Stimulated activated CD4-positive, alpha-beta T cell treated with anti-CD3 and anti-CD28 coated beads, TNF-alpha, amount 100 ng/mL, for 4 hours (primary cell): ENCODE data around the gene PODNL1.
"Not testable (repeated sequence)": the region's sequence is repeated elsewhere in the genome, so short reads cannot be mapped to it uniquely, and the experiment has no call there.

ENCODE experiments used
- DNase-seq, 3 experiments: peaks; one replicate each; pipeline ENCODE4 v3.0.0-alpha.2; 2020; ENCODE audit warnings: low read depth in 3 of 3

The PODNL1 gene

GRCh38 chr19:13938301-13939064, at the start of gene PODNL1:
PODNL1 (minus strand) TSS chr19:13938417; CDS start chr19:13938181, 236 bp downstream.
- no peak for DNase-seq

- no peak for DNase-seq
Measured at GRCh38 chr19:13987101-13987890, 49.1 kb upstream of the PODNL1 start.

GRCh38 chr19:13986348-13986904, 48.2 kb upstream of the PODNL1 start:
- peak; percentile 94 to 99 (median 99) for DNase-seq

- no peak for DNase-seq
Measured at GRCh38 chr19:13985771-13986347, 47.6 kb upstream of the PODNL1 start.

GRCh38 chr19:13984875-13985741, 46.9 kb upstream of the PODNL1 start:
- no peak for DNase-seq

- DNase-seq, result no peak
Measured at GRCh38 chr19:13984186-13984585, 46.0 kb upstream of the PODNL1 start.

- no peak for DNase-seq
Measured at GRCh38 chr19:13983213-13983889, 45.1 kb upstream of the PODNL1 start.

- DNase-seq, result no peak
Measured at GRCh38 chr19:13982773-13983172, 44.6 kb upstream of the PODNL1 start.

GRCh38 chr19:13981988-13982501, 43.8 kb upstream of the PODNL1 start:
- no peak for DNase-seq

- no peak for DNase-seq
Measured at GRCh38 chr19:13981467-13981866, 43.2 kb upstream of the PODNL1 start.

GRCh38 chr19:13981021-13981420, 42.8 kb upstream of the PODNL1 start:
- DNase-seq, result no peak

GRCh38 chr19:13980340-13980739, 42.1 kb upstream of the PODNL1 start:
- no peak for DNase-seq

GRCh38 chr19:13979686-13980085, 41.5 kb upstream of the PODNL1 start:
- no peak for DNase-seq

- DNase-seq, result no peak
Measured at GRCh38 chr19:13979244-13979615, 41.0 kb upstream of the PODNL1 start.

- DNase-seq, result no peak
Measured at GRCh38 chr19:13978351-13979243, 40.4 kb upstream of the PODNL1 start.

- no peak for DNase-seq
Measured at GRCh38 chr19:13977803-13978202, 39.6 kb upstream of the PODNL1 start.

- no peak for DNase-seq
Measured at GRCh38 chr19:13976446-13976845, 38.2 kb upstream of the PODNL1 start.

- no peak for DNase-seq
Measured at GRCh38 chr19:13975870-13976269, 37.7 kb upstream of the PODNL1 start.

- DNase-seq, result no peak
Measured at GRCh38 chr19:13974073-13974472, 35.9 kb upstream of the PODNL1 start.

- DNase-seq, result not testable (repeated sequence)
Measured at GRCh38 chr19:13973479-13973878, 35.3 kb upstream of the PODNL1 start.
